ENCODE results near the gene CREB3L2.

DNA sequence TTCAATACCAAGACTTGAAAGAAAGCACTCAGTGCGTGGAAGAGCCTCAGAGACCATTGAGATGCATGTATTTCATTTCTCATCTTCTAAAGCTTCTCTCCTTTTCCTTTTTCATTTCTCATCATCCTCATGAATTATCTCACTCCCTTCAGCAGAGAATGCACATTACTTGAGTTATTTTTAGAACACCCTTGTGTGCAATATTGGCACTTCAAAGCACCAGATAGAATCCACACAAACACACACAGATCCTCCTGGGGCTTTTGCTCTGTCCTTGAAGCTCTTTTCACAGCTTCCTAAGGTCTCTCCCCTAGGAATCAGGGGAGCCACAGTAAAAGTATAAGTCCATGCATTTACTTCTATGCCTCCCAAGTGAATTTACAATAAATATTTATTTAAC lies 173.4 kb downstream of the CREB3L2 start:
- no peak for TF ChIP-seq ZNF484 (CRISPR knock-in tag; IDR thresholded peaks at IDR 0.05; ENCODE audit: borderline replicate concordance, low read depth)
- TF ChIP-seq, protein P1, sequence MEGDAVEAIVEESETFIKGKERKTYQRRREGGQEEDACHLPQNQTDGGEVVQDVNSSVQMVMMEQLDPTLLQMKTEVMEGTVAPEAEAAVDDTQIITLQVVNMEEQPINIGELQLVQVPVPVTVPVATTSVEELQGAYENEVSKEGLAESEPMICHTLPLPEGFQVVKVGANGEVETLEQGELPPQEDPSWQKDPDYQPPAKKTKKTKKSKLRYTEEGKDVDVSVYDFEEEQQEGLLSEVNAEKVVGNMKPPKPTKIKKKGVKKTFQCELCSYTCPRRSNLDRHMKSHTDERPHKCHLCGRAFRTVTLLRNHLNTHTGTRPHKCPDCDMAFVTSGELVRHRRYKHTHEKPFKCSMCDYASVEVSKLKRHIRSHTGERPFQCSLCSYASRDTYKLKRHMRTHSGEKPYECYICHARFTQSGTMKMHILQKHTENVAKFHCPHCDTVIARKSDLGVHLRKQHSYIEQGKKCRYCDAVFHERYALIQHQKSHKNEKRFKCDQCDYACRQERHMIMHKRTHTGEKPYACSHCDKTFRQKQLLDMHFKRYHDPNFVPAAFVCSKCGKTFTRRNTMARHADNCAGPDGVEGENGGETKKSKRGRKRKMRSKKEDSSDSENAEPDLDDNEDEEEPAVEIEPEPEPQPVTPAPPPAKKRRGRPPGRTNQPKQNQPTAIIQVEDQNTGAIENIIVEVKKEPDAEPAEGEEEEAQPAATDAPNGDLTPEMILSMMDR (CRISPR knock-in tag; IDR thresholded peaks at IDR 0.05): no peak
